NCI-H146 (cell line): ENCODE data around the gene ITSN1.
A peak's percentile ranks its signal among the peaks of the same experiment; 100 is the strongest.
"Not testable (repeated sequence)": the region's sequence is repeated elsewhere in the genome, so short reads cannot be mapped to it uniquely, and the experiment has no call there.

Experiments
- DNase-seq: peaks from one replicate; lab custom pipeline; 2025; lab: John Stamatoyannopoulos, UW

The ITSN1 gene

GRCh38 chr21:33642027-33642895, at the start of gene ITSN1:
TSS of gene ITSN1 (plus strand) at chr21:33642501. CDS start at chr21:33718829, 76,328 bp downstream.
- peak; percentile 98 for DNase-seq

DNA sequence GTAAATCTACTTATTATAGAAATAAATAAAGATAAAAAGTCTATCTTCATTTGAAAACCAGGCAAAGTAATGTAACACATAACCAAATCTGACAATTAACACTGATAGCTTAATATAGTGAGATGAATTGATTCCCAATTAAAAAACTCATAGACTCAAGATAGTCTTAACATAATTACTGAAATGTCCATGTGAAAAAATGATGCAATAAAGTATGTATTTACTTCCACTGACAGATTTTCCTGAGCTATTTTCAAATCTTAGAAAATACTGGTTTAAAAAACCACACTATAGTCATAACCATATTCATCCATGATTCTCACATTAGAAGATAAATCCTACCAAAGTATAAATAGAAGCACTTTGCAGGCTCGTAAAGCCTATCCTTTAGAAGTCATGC, 44.2 kb upstream of the ITSN1 start:
- DNase-seq = no peak

- DNase-seq = no peak
These were observed 33.7 kb upstream of the ITSN1 start for GRCh38 chr21:33608559-33608958.

GRCh38 chr21:33611006-33611744, 31.1 kb upstream of the ITSN1 start:
- DNase-seq = no peak

GRCh38 chr21:33617565-33617964, 24.7 kb upstream of the ITSN1 start:
- DNase-seq = not testable (repeated sequence)

- no peak for DNase-seq
These were observed 23.9 kb upstream of the ITSN1 start for GRCh38 chr21:33618407-33618806.

DNA sequence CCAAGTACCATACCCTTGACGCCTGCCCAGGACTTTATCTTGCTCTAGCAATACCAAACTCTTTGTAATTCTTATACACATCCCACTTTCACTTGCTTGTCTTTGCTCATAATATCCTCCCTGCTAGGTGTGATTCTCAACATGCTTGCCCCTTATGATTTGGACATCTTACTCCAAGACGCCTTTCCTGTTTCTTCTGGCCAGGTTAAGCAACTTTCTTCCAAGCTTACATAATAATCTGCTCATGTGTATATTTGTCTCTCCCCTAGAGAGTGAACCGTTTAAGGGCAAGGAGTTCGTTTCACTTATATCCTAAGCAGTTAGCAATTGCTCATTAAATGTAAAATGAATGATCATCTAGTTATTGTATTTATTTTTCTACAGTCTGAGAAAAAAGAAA, 22.6 kb upstream of the ITSN1 start:
- DNase-seq = no peak

- DNase-seq = no peak
These were observed 20.0 kb upstream of the ITSN1 start for GRCh38 chr21:33622253-33622652.

GRCh38 chr21:33626151-33626550, 16.1 kb upstream of the ITSN1 start:
- DNase-seq = not testable (repeated sequence)

- no peak for DNase-seq
These were observed 8.0 kb upstream of the ITSN1 start for GRCh38 chr21:33634254-33634653.

- DNase-seq = peak; percentile 58
These were observed 1.5 kb upstream of the ITSN1 start for GRCh38 chr21:33640697-33641351.

GRCh38 chr21:33641352-33642026, 812 bp upstream of the ITSN1 start, which contains the start of gene CRYZL1:
TSS of gene CRYZL1 (minus strand) at chr21:33641741. CDS start at chr21:33631551, 10,190 bp downstream.
- DNase-seq = peak; percentile 99

DNA sequence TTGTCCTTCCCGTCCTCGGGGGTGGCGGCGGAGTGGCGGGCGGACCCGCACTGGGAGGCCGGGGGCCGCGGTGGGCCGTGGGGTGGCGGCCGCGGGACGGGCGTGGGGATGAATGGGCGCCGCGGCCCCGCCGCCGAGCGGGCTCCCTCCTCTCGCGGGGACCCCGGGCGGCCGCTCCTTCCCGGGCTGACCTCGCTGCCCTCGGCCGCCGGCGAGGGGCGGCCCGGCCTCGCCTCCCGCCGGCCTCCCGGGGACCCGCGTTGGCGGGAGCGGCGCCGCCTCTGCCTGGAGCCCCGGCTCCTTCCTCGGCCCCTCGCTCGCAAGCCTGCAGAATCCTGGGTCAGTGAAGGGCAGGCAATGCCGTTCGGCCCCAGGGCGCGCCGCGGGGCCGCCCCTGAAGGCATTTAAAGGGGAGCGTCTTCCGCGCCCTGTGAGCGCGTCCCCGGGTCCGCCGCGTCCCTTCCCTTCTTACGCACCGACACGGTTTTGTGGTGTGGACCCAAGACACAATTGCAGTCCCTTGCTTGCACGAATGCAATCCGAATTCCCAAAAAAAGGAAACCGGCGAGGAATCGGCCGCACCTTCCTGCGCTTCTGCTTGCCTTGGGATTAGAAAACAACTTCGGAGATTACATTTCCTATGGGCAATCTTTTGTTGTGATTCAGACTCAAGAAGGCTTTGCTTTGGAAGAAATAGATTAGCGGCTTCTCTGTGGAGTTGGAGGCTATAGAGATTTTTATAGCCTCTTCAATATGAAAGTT, 776 bp downstream of the ITSN1 start:
- DNase-seq = peak; percentile 19

DNA sequence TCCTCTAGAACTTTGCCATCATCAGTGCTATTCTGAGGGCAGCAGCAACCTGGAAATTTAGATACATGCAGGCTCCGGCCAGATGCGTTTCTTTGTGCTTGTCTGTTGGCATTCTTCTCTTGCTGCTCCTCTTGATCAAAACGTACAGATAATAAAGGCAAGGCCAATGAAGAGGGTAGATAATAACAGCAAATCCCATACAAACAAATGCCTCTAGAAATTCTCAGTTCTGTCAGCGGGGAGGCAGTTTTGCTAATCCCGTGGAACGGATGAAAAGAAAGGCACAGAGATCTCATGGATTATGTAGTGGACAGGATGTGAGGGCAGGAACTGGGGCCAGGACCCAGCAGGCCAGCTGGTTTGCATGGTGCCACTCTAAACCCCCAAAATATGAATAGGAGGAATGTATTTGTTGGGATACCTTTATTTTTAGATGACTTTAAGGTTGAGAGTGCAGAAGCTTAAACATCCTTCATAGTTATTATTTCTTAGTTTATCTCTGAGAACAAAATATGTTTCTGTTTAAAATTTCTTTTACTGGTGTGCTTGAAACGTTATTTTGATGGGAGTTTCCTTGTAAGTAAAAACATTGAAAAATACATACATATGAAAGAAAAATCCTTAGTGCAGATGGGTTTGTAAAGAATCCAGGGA, 1.5 kb downstream of the ITSN1 start:
- DNase-seq = peak; percentile 20

- no peak for DNase-seq
These were observed 2.2 kb downstream of the ITSN1 start for GRCh38 chr21:33644383-33645074.

DNA sequence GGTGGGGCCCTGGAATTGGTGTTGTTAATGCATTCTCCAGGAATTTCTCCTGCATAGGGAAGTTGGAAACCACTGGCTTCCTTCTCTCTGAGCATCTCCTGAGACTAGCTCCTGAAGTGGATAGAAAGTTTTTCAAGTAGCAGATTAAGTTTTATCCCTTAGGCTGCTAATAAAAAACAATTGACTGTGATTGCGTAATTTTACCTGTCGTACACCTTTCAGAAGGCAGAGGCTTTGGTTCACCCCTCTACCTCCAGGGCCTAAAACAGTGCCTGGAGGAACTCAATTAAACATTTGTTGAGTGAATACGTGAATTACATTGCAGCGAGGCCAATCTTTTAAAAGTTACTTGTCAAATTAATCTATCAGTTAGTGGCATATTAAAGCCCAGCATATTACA, 3.4 kb downstream of the ITSN1 start:
- DNase-seq = no peak

GRCh38 chr21:33647587-33647986, 5.3 kb downstream of the ITSN1 start:
- no peak for DNase-seq

GRCh38 chr21:33648555-33648954, 6.3 kb downstream of the ITSN1 start:
- no peak for DNase-seq

- DNase-seq = peak; percentile 23
These were observed 7.9 kb downstream of the ITSN1 start for GRCh38 chr21:33650230-33650629.

- DNase-seq = peak; percentile 11
These were observed 8.7 kb downstream of the ITSN1 start for GRCh38 chr21:33650929-33651509.
